H1 (cell line): ENCODE results near the gene LYPD6B. TPM values are rescaled to one million over a fixed set of nuclear protein-coding genes. Genes with fewer than 3 reads are reported as not detected.

ENCODE experiments used
- CTCF ChIA-PET: fragments of 300-600 bp; sonication (Branson Sonifier 250); formaldehyde crosslinking; loops from one replicate; lab custom pipeline; 2021; ENCODE audit not compliant: partially characterized antibody; lab: Charles Lee
- POLR2A ChIA-PET: fragments of 300-600 bp; sonication (Branson Sonifier 250); formaldehyde crosslinking; loops from one replicate; lab custom pipeline; 2021; ENCODE audit warnings: inconsistent platforms; ENCODE audit not compliant: partially characterized antibody; lab: Charles Lee
- DNase-seq, 2 experiments: peaks; one replicate each; pipeline versions ENCODE4 v3.0.0 to v3.0.0-alpha.2; 2010 to 2022; ENCODE audit warnings: low spot score in 2 of 2, low read depth in 1 of 2, mixed read lengths in 1 of 2
- FAIRE-seq: peaks from 2 replicates; lab custom pipeline; 2011; peaks lifted over from hg19 to GRCh38; lab: Jason Lieb, UNC
- H2AFZ ChIP-seq: 2 replicates; pipeline ENCODE4 v1.8.1; 2012; ENCODE audit warnings: low read length, inconsistent platforms
- H2AK5ac ChIP-seq: 2 replicates; pipeline ENCODE4 v1.6.1; 2013; ENCODE audit warnings: low read depth, low read length
- H2BK120ac ChIP-seq: replicated peaks from 2 replicates; pipeline ENCODE3; 2013; ENCODE audit warnings: low read depth, low read length, inconsistent platforms
- H2BK12ac ChIP-seq: 2 replicates; pipeline ENCODE4 v1.6.1; 2013; ENCODE audit warnings: low read depth, low read length
- H2BK15ac ChIP-seq: 2 replicates; pipeline ENCODE4 v1.6.1; 2013; ENCODE audit warnings: low read length
- H2BK20ac ChIP-seq: 2 replicates; pipeline ENCODE4 v1.6.1; 2013; ENCODE audit warnings: low read length
- H2BK5ac ChIP-seq: 2 replicates; pipeline ENCODE4 v1.6.1; 2013; ENCODE audit warnings: low read depth, low read length
- H3K14ac ChIP-seq: 2 replicates; pipeline ENCODE4 v1.6.1; 2013; ENCODE audit warnings: inconsistent platforms; ENCODE audit not compliant: insufficient read length
- H3K18ac ChIP-seq: 2 replicates; pipeline ENCODE4 v1.6.1; 2013; ENCODE audit warnings: low read length; ENCODE audit errors: extremely low read depth
- H3K23ac ChIP-seq: 2 replicates; pipeline ENCODE4 v1.6.1; 2013; ENCODE audit warnings: inconsistent platforms; ENCODE audit not compliant: insufficient read length
- H3K23me2 ChIP-seq: 2 replicates; pipeline ENCODE4 v1.6.1; 2013; ENCODE audit warnings: low read depth, low read length
- H3K27ac ChIP-seq: 2 replicates; pipeline ENCODE4 v1.6.1; 2011; ENCODE audit warnings: low read depth, low read length, inconsistent platforms
- H3K27me3 ChIP-seq, 4 experiments: replicated peaks in 1 of 4; 1 replicate in 1 of 4; 2 replicates in 3 of 4; pipeline versions ENCODE4 v1.6.1 to v1.8.1; 2011 to 2013; ENCODE audit warnings: low read length in 3 of 4, mild to moderate bottlenecking in 3 of 4, inconsistent platforms in 2 of 4, mixed read lengths in 2 of 4, moderate library complexity in 1 of 4; ENCODE audit not compliant: control insufficient read depth in 3 of 4, insufficient read depth in 3 of 4; ENCODE audit errors: extremely low read depth in 1 of 4
- H3K36me3 ChIP-seq, 4 experiments: 2 replicates each; pipeline versions ENCODE4 v1.6.1 to v1.8.1; 2011 to 2013; ENCODE audit warnings: mild to moderate bottlenecking in 4 of 4, low read length in 3 of 4, moderate library complexity in 2 of 4, control low read depth in 1 of 4, inconsistent platforms in 1 of 4; ENCODE audit not compliant: insufficient read depth in 4 of 4, control insufficient read depth in 2 of 4
- H3K4ac ChIP-seq: replicated peaks from 2 replicates; pipeline ENCODE3; 2013; ENCODE audit warnings: low read length, low read depth, mixed read lengths, inconsistent platforms; ENCODE audit not compliant: insufficient read length
- H3K4me1 ChIP-seq, 4 experiments: replicated peaks in 1 of 4; 1 replicate in 1 of 4; 2 replicates in 3 of 4; pipeline versions ENCODE4 v1.6.1 to v1.8.1; 2011 to 2013; ENCODE audit warnings: low read length in 3 of 4, inconsistent platforms in 2 of 4, mixed read lengths in 1 of 4; ENCODE audit not compliant: insufficient read depth in 4 of 4, control insufficient read depth in 3 of 4
- H3K4me2 ChIP-seq, 2 experiments: 2 replicates each; pipeline versions ENCODE4 v1.6.1 to v1.8.1; 2011 to 2013; ENCODE audit warnings: low read depth in 2 of 2, low read length in 2 of 2, control low read depth in 1 of 2, inconsistent platforms in 1 of 2, mild to moderate bottlenecking in 1 of 2; ENCODE audit not compliant: insufficient read depth in 1 of 2
- H3K4me3 ChIP-seq, 4 experiments: fragments of 200-600, 300-600 bp in 1 of 4; sonication (generic), shearing (Covaris generic), sonication (Bioruptor Twin) in 1 of 4; 2 replicates each; pipeline versions ENCODE4 v1.5.1 to v1.8.1; 2011 to 2016; ENCODE audit warnings: low read length in 4 of 4, low read depth in 3 of 4, control low read depth in 2 of 4, inconsistent platforms in 2 of 4, mild to moderate bottlenecking in 2 of 4, mixed read lengths in 1 of 4, moderate library complexity in 1 of 4; ENCODE audit not compliant: insufficient read depth in 2 of 4; ENCODE audit errors: extremely low read depth in 1 of 4
- H3K56ac ChIP-seq: replicated peaks from 2 replicates; pipeline ENCODE3; 2013; ENCODE audit warnings: low read depth, mild to moderate bottlenecking, mixed read lengths, low read length, inconsistent platforms; ENCODE audit not compliant: insufficient read length
- H3K79me1 ChIP-seq: 2 replicates; pipeline ENCODE4 v1.6.1; 2013; ENCODE audit warnings: low read depth, low read length, control low read depth
- H3K79me2 ChIP-seq, 2 experiments: 2 replicates each; pipeline versions ENCODE4 v1.6.1 to v1.8.1; 2012 to 2013; ENCODE audit warnings: low read length in 2 of 2, mild to moderate bottlenecking in 2 of 2, inconsistent platforms in 1 of 2; ENCODE audit not compliant: insufficient read depth in 2 of 2, control insufficient read depth in 1 of 2
- H3K9ac ChIP-seq, 4 experiments: replicated peaks in 1 of 4; 1 replicate in 1 of 4; 2 replicates in 3 of 4; pipeline versions ENCODE4 v1.6.1 to v1.8.1; 2011 to 2013; ENCODE audit warnings: low read depth in 3 of 4, low read length in 3 of 4, control low read depth in 2 of 4, mild to moderate bottlenecking in 2 of 4, moderate library complexity in 2 of 4, inconsistent platforms in 1 of 4; ENCODE audit errors: extremely low read depth in 1 of 4
- H3K9me3 ChIP-seq, 2 experiments: 2 replicates each; pipeline versions ENCODE4 v1.6.1 to v1.8.1; 2012 to 2013; ENCODE audit warnings: mild to moderate bottlenecking in 2 of 2, moderate library complexity in 2 of 2, control low read depth in 1 of 2, inconsistent platforms in 1 of 2, low read depth in 1 of 2, low read length in 1 of 2, mixed read lengths in 1 of 2; ENCODE audit not compliant: insufficient read depth in 2 of 2
- H4K20me1 ChIP-seq, 2 experiments: replicated peaks in 1 of 2; 2 replicates each; pipeline versions ENCODE3 to v1.8.1; 2011 to 2013; ENCODE audit warnings: inconsistent platforms in 2 of 2, low read length in 2 of 2, mild to moderate bottlenecking in 1 of 2; ENCODE audit not compliant: insufficient read depth in 2 of 2, control insufficient read depth in 1 of 2
- H4K5ac ChIP-seq: 2 replicates; pipeline ENCODE4 v1.6.1; 2013; ENCODE audit warnings: low read length, low read depth, mixed read lengths, inconsistent platforms; ENCODE audit not compliant: insufficient read length
- H4K8ac ChIP-seq: 2 replicates; pipeline ENCODE4 v1.8.0; 2013; ENCODE audit warnings: mild to moderate bottlenecking, moderate library complexity, low read length, inconsistent platforms; ENCODE audit not compliant: insufficient read depth; ENCODE audit errors: extremely low read depth
- H4K91ac ChIP-seq: replicated peaks from 2 replicates; pipeline ENCODE3; 2013; ENCODE audit warnings: low read length, mixed read lengths, inconsistent platforms; ENCODE audit not compliant: insufficient read length
- ATF2 ChIP-seq: IDR thresholded peaks from 2 replicates; pipeline ENCODE4 v1.6.1; 2012; ENCODE audit warnings: low read length, inconsistent platforms
- CEBPB ChIP-seq: IDR thresholded peaks from 2 replicates; pipeline ENCODE4 v1.6.1; 2012; ENCODE audit warnings: low read depth, low read length
- CTBP2 ChIP-seq: IDR thresholded peaks from 2 replicates; pipeline ENCODE4 v1.7.0; 2011; ENCODE audit warnings: borderline replicate concordance, mild to moderate bottlenecking, moderate library complexity, mixed read lengths, low read length; ENCODE audit not compliant: insufficient read depth, insufficient read length
- FOSL1 ChIP-seq: IDR thresholded peaks from 2 replicates; pipeline ENCODE4 v1.6.1; 2011; ENCODE audit warnings: mild to moderate bottlenecking, low read depth, low read length, moderate library complexity; ENCODE audit not compliant: insufficient read depth
- POLR2A ChIP-seq, 2 experiments: IDR thresholded peaks; 1 replicate in 1 of 2; 2 replicates in 1 of 2; pipeline ENCODE4 v1.6.1; 2011; ENCODE audit warnings: low read depth in 2 of 2, low read length in 2 of 2, mild to moderate bottlenecking in 2 of 2; ENCODE audit errors: control extremely low read depth in 1 of 2
- RXRA ChIP-seq: IDR thresholded peaks from 2 replicates; pipeline ENCODE4 v1.6.1; 2011; ENCODE audit warnings: low read depth, mild to moderate bottlenecking, low read length, moderate library complexity; ENCODE audit not compliant: insufficient read depth
- SP1 ChIP-seq: IDR thresholded peaks from 2 replicates; pipeline ENCODE4 v1.6.1; 2011; ENCODE audit warnings: low read depth, low read length
- SP4 ChIP-seq: IDR thresholded peaks from 2 replicates; pipeline ENCODE4 v1.6.1; 2012; ENCODE audit warnings: low read length, inconsistent platforms
- TBP ChIP-seq: IDR thresholded peaks from 2 replicates; pipeline ENCODE4 v1.6.1; 2011; ENCODE audit warnings: low read depth, low read length, improper control_type of control experiment
- WGBS, 2 experiments: shearing (Covaris generic) in 1 of 2; methylation state at CpG; one replicate each; pipeline versions ENCODE4 v1.1.6 to v1.1.7; 2013 to 2015; ENCODE audit warnings: low lambda C conversion rate in 2 of 2, mixed read lengths in 2 of 2, inconsistent platforms in 1 of 2, low coverage in 1 of 2, missing lambda C conversion rate in 1 of 2; ENCODE audit not compliant: insufficient replicate concordance in 2 of 2, insufficient coverage in 1 of 2, insufficient read length in 1 of 2; ENCODE audit errors: extremely low coverage in 1 of 2, missing lambda C conversion rate in 1 of 2; 5-methylcytosine and 5-hydroxymethylcytosine counted together
- polyA plus RNA-seq, 7 experiments: library from polyadenylated mRNA; depleted of rRNA in 3 of 7; stranded (reverse) in 5 of 7; unstranded in 2 of 7; fragments of >200 nt in 5 of 7; fragments of 200-250 nt in 2 of 7; gene quantifications; 1 replicate in 5 of 7; 2 replicates in 1 of 7; 4 replicates in 1 of 7; pipeline versions ENCODE4 v1.2.1 to v1.2.3, GENCODE V29; 2011 to 2013; ENCODE audit warnings: missing spikeins in 2 of 7, mixed read lengths in 2 of 7
- total RNA-seq: library from RNA; stranded (reverse); fragmentation: NEBNext Ultra II Directional; extraction: Animal tissue kit (Norgen Biotek cat#: 25700); gene quantifications from 2 replicates; pipeline ENCODE4 v1.2.1, GENCODE V29; 2021
- TF ChIP-seq, protein P1 (sequence below): IDR thresholded peaks from 2 replicates; pipeline ENCODE4 v1.6.1; 2011; ENCODE audit warnings: low read depth, mild to moderate bottlenecking, low read length; ENCODE audit not compliant: insufficient read depth
- TF ChIP-seq, protein P2 (sequence below): IDR thresholded peaks from 2 replicates; pipeline ENCODE4 v1.6.1; 2012; ENCODE audit warnings: inconsistent platforms

Gene LYPD6B
- total and polyA plus RNA-seq, 2 of the 8 experiments (the other 6 are each of a cell fraction or from before 2014, with no cell fraction given): 2.2 to 3.5 TPM

DNA sequence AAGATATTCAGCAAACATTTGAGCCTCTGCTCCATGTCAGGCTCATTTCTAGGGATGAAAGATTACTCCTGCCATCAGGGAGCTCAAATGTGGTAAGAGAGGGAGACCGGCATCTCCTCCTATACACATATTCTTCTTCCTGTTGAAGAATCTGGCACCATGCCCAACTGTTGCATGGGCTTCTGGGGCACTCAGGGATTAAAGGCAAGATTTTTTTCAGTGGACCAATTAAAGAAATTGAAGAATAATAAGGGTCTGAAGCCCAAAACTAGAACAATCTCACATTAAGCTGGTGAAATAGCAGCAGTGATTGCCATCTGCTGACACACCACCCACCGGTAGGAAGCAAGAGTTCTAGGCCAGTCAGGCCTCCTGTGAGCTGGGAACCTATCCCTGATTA, 146.5 kb downstream of the LYPD6B start:
- no peak for FAIRE-seq
- H3K27me3 ChIP-seq: no peaks in the 10 kb centered on the region
- TF ChIP-seq, protein P1, sequence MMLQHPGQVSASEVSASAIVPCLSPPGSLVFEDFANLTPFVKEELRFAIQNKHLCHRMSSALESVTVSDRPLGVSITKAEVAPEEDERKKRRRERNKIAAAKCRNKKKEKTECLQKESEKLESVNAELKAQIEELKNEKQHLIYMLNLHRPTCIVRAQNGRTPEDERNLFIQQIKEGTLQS: no peak
- TF ChIP-seq POLR2A (IDR thresholded peaks at IDR 0.05; ENCODE audit: control extremely low read depth in 1 of 2, low read depth in 2 of 2, low read length in 2 of 2) (no peak), SP4 (no peak), RXRA (no peak), CTBP2 (no peak), SP1 (no peak), ATF2 (no peak), TBP (no peak), FOSL1 (no peak), CEBPB (no peak)
- TF ChIP-seq, protein P2, sequence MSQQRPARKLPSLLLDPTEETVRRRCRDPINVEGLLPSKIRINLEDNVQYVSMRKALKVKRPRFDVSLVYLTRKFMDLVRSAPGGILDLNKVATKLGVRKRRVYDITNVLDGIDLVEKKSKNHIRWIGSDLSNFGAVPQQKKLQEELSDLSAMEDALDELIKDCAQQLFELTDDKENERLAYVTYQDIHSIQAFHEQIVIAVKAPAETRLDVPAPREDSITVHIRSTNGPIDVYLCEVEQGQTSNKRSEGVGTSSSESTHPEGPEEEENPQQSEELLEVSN: no peak

More for the DNA sequence above, 146.5 kb downstream of the LYPD6B start:
- Histone ChIP-seq H3K4ac (no peak overlapping the region), H3K23ac (no peak overlapping the region), H4K5ac (no peak overlapping the region), H3K4me3 (no peak overlapping the region), H2BK5ac (no peak overlapping the region), H2BK20ac (no peak overlapping the region), H3K4me1 (no peaks in the 10 kb centered on the region), H3K9me3 (no peaks in the 10 kb centered on the region), H2BK12ac (no peak overlapping the region), H2BK120ac (no peak overlapping the region), H2AK5ac (no peak overlapping the region), H3K4me2 (no peak overlapping the region), H3K27ac (no peak overlapping the region), H4K91ac (no peak overlapping the region), H3K9ac (no peak overlapping the region), H3K36me3 (no peaks in the 10 kb centered on the region), H3K23me2 (no peaks in the 10 kb centered on the region), H4K8ac (no peak overlapping the region), H3K56ac (no peak overlapping the region), H3K79me2 (no peaks in the 10 kb centered on the region), H3K18ac (no peak overlapping the region), H3K79me1 (no peaks in the 10 kb centered on the region), H3K14ac (no peak overlapping the region), H2BK15ac (no peak overlapping the region), H2AFZ (no peak overlapping the region), H4K20me1 (no peaks in the 10 kb centered on the region)
- ChIA-PET POLR2A (no interaction called here), CTCF (interaction anchor here (1.0 kb wide), 2 partner anchors 9 to 12 kb away, joined by 3 read pairs; no protein-coding TSS in a partner anchor)
- DNase-seq: no peak
- WGBS, 2 experiments: 87% methylated on average over 2 of the region's 2 CpGs; no CpG with 5 or more reads in 1 of the 2 experiments
